Prostate gland (tissue), 2 donors: ENCODE data around the gene APOBEC3H. TPM values are rescaled to one million over a fixed set of nuclear protein-coding genes. Genes with fewer than 3 reads are reported as not detected.

Experiments used
- DNase-seq: peaks from one replicate; pipeline ENCODE4 v3.0.0-alpha.2; 2019; ENCODE audit warnings: low spot score
- H3K27ac ChIP-seq, 2 donors: fragments of 200-600 bp; sonication (generic); 2 replicates each; pipeline ENCODE4 v1.5.1; 2017 to 2019
- H3K27me3 ChIP-seq: fragments of 200-600 bp; sonication (generic); replicated peaks from 2 replicates; pipeline ENCODE4 v1.5.1; 2019; ENCODE audit not compliant: insufficient read depth
- H3K36me3 ChIP-seq, 2 donors: fragments of 200-600 bp; sonication (generic); 1 replicate in 1 of 2; 2 replicates in 1 of 2; pipeline versions ENCODE4 v1.5.1 to v1.8.1; 2017 to 2019
- H3K4me1 ChIP-seq: fragments of 200-600 bp; sonication (generic); replicated peaks from 2 replicates; pipeline ENCODE4 v1.5.1; 2019
- H3K4me3 ChIP-seq, 2 donors: fragments of 200-600 bp; sonication (generic); 2 replicates each; pipeline ENCODE4 v1.5.1; 2017 to 2019
- H3K9me3 ChIP-seq: fragments of 200-600 bp; sonication (generic); 2 replicates; pipeline ENCODE4 v1.5.1; 2017
- POLR2A ChIP-seq: fragments of 450-650 bp; IDR thresholded peaks from one replicate; pipeline ENCODE4 v1.6.1; 2016; ENCODE audit warnings: antibody characterized with exemption, mild to moderate bottlenecking
- POLR2AphosphoS5 ChIP-seq: sonication (generic); formaldehyde crosslinking; IDR thresholded peaks from one replicate; pipeline ENCODE4 v1.6.1; 2017; ENCODE audit warnings: antibody characterized with exemption
- WGBS: methylation state at CpG from one replicate; pipeline ENCODE4 v1.1.5; 2018; 5-methylcytosine and 5-hydroxymethylcytosine counted together
- intact Hi-C: fragments of 100-400 bp; cut with DNase I; formaldehyde crosslinking; loops from one replicate; pipeline ENCODE4 v1.14.2; 2022
- total RNA-seq, 2 donors: library from RNA; depleted of rRNA; stranded (reverse); fragments of >200 nt; gene quantifications; one replicate each; pipeline ENCODE4 v1.1.0, GENCODE V29; 2016
- TF ChIP-seq, protein P1 (sequence below), 4 experiments: fragments of 200-600 bp in 2 of 4; fragments of 450-650 bp in 2 of 4; sonication (generic) in 2 of 4; IDR thresholded peaks; 1 replicate in 3 of 4; 2 replicates in 1 of 4; pipeline ENCODE4 v1.5.1; 2016 to 2019; ENCODE audit warnings: antibody characterized with exemption in 4 of 4, mild to moderate bottlenecking in 2 of 4, moderate library complexity in 2 of 4

Gene APOBEC3H
- total RNA-seq, 2 donors from 2014 or later = 4.1 TPM; not detected in 1

DNA sequence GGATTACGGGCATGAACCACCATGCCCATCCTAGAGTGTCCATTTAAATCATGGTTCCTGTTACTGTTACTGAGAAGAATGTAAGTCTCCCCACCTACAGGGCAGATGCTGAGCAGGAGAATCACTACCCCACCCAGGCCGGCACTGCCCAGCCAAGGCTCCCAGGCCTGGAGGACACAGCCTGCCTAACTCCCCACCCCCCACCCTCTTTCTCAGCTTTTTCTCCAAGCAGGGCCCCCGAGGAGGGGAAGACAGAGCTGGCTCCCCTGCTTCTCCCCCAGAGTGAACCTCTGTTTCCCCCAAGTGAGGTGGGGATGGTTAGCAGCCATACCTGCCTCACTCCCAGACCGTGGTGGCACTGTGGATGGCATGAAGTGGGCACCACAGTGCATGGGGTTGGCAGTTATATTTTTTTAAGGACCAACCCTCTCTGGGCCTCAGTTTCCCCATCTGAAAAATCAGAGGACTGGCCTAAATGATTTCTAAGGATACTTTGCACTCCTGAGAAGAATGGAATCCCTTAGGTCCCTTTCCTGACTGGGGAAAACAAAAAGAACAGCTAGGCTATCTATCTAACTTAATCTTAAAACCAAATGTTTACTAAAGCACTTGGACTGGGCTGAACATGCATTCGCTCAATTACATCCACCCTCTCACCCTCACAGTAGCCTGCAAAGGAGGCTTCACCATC is 50.4 kb downstream of the APOBEC3H start:
- Histone ChIP-seq H3K27ac (peak overlapping the region; percentile 71 to 98), H3K36me3 (no peaks in the 10 kb centered on the region), H3K4me1 (peaks cover 23% of the 10 kb centered on the region), H3K27me3 (no peaks in the 10 kb centered on the region), H3K9me3 (no peaks in the 10 kb centered on the region), H3K4me3 (no peak overlapping the region)
- TF ChIP-seq POLR2AphosphoS5 = no peak
- TF ChIP-seq, protein P1, sequence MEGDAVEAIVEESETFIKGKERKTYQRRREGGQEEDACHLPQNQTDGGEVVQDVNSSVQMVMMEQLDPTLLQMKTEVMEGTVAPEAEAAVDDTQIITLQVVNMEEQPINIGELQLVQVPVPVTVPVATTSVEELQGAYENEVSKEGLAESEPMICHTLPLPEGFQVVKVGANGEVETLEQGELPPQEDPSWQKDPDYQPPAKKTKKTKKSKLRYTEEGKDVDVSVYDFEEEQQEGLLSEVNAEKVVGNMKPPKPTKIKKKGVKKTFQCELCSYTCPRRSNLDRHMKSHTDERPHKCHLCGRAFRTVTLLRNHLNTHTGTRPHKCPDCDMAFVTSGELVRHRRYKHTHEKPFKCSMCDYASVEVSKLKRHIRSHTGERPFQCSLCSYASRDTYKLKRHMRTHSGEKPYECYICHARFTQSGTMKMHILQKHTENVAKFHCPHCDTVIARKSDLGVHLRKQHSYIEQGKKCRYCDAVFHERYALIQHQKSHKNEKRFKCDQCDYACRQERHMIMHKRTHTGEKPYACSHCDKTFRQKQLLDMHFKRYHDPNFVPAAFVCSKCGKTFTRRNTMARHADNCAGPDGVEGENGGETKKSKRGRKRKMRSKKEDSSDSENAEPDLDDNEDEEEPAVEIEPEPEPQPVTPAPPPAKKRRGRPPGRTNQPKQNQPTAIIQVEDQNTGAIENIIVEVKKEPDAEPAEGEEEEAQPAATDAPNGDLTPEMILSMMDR (IDR thresholded peaks at IDR 0.05) = no peak
- no peak for TF ChIP-seq POLR2A
- intact Hi-C loops = no loop called here
- no peak for DNase-seq
- 78% methylated on average over 5 of the region's 5 CpGs for WGBS

DNA sequence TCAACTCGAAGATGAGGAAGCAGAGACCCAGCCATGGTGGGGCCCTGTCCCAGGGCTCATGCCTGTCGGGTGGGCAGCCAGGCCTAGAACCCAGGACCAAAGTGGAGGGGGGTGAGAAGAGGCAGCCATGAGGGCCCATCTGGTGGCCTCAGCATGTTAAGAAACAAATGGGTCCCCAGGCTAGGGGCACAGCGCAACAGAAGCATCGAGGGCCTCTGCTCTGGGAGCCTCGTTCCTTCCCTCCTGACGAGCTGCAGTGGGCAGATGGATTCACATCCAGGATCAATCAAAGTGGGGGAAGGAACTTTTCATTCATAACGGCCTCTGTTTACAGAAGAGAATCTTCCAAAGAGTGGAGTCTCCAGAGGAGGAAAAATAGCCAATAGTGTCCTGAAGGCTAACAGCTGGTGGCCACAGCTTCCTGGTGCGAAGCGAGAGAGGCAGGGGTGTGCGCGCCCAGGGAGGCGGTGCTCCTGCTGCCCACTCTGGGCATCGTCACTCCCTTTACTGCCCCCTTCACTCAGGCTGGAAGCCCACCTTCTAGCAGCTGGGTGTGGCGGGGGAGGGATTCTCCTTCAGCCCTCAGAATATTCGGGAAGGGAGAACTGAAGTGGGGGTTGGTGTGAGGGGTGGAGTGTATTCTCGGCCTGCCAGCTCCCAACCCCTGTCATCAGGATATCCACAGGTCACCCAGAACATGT is 51.1 kb downstream of the APOBEC3H start:
- peaks cover 23% of the 10 kb centered on the region for H3K4me1 ChIP-seq
- intact Hi-C loops = no loop called here
- no peaks in the 10 kb centered on the region for H3K27me3 ChIP-seq
- no peak overlapping the region for H3K4me3 ChIP-seq
- H3K9me3 ChIP-seq = no peaks in the 10 kb centered on the region
- DNase-seq = no peak
- no peaks in the 10 kb centered on the region for H3K36me3 ChIP-seq
- peak overlapping the region; percentile 71 to 98 for H3K27ac ChIP-seq
- TF ChIP-seq POLR2AphosphoS5 (no peak), POLR2A (no peak)
- TF ChIP-seq, protein P1 (IDR thresholded peaks at IDR 0.05) = no peak
- WGBS = 71% methylated on average over 13 of the region's 16 CpGs

DNA sequence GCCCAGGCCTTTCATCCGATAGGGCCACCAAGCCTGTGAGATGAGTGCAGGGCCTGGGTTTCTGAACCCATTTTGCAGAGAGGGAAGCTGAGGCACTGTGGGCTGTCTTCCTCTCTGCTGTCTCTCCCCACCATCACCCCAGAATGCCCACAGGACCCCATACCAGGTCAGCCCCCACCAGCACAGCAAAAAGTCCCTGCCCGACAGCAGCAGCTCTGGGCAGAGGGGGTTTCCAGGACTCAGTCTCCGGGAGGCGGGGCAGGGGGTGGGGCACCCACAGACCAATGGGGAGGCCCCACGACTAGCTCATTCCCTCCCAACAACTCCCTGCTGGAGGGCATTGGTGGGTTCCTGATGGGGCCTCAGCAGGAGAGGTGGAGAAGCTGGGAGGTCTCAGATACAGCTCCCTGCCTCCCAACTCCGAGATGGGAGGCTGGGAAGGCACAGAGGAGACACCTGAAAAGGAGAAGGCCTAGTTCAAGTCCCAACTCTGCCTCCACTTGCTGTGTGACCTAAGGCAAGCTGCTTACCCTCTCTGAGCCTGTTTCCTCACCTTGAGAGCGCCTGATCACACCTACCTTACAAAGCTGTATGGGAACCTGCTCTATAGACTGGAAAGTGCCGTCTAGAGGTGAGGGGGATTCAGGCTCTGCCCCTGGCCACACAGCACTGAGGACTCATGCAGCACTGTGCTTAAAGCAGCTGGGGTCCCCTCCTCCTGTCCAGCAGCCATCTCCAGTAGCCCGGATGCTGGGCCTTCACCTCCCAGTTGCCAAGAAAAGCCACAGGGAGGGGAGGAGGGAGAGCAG is 51.9 kb downstream of the APOBEC3H start:
- no peaks in the 10 kb centered on the region for H3K9me3 ChIP-seq
- peaks cover 23% of the 10 kb centered on the region for H3K4me1 ChIP-seq
- no peaks in the 10 kb centered on the region for H3K27me3 ChIP-seq
- no peak for DNase-seq
- H3K36me3 ChIP-seq = no peaks in the 10 kb centered on the region
- TF ChIP-seq, protein P1 (IDR thresholded peaks at IDR 0.05) = no peak
- TF ChIP-seq POLR2A (no peak), POLR2AphosphoS5 (no peak)
- no peak overlapping the region for H3K4me3 ChIP-seq
- intact Hi-C loops = no loop called here
- peak overlapping the region; percentile 71 to 98 for H3K27ac ChIP-seq
- WGBS = 47% methylated on average over 7 of the region's 9 CpGs

DNA sequence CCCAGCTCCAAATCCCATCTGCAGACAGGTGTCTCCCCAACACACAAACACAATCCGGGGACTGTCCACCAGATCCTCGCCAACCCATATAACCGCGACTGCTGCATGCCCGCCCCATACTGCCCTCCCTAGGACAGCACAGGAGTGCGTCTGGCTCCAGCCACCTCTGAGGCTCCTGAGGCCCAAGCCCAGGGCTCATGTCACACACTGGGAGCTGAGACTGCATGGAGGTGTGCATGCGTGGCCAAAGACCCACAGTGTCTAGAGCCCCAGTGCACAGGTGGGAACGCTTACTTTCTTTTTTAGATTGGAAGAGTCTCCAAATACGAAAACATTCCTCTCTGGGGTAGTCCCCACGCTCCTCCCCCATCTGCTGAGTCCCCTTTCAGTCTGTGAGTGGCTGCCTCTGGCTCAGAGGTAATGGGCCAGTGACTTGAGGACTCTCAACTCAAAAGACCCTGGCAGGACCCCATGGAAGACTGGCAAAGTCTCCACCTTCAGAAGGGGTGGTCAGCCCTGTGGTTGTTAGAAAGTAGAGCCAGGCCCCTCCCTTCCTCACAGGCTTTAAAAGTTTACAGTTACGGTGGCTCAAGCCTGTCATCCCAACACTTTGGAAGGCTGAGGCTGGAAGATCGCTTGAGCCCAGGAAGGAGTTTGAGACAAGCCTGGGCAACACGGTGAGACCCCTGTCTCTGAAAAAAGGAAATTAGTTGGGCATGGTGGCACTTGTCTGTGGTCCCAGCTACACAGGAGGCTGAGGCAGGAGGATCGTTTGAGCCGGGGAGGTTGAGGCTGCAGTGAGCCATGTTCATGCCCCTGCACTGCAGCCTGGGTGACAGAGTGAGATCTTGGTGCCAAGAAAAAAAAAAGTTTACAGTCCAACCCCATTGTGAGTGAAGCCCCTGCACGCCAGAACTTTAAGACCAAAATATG is 53.1 kb downstream of the APOBEC3H start:
- TF ChIP-seq POLR2A (no peak), POLR2AphosphoS5 (no peak)
- TF ChIP-seq, protein P1 (IDR thresholded peaks at IDR 0.05) = no peak
- H3K27me3 ChIP-seq = no peaks in the 10 kb centered on the region
- H3K9me3 ChIP-seq = no peaks in the 10 kb centered on the region
- 62% methylated on average over 16 of the region's 16 CpGs for WGBS
- intact Hi-C loops = loop anchor here (5.0 kb wide), 1 partner anchor 167 kb away; the partner anchor contains the start of gene RPL3
- H3K36me3 ChIP-seq = no peaks in the 10 kb centered on the region
- H3K4me1 ChIP-seq = peaks cover 23% of the 10 kb centered on the region
- H3K4me3 ChIP-seq = no peak overlapping the region
- peak overlapping the region; percentile 97 to 98 for H3K27ac ChIP-seq
- DNase-seq = no peak
